Transverse colon (tissue), 4 donors: ENCODE data around the gene FBXO3. TPM values are rescaled to one million over a fixed set of nuclear protein-coding genes. Genes with fewer than 3 reads are reported as not detected.
A peak's percentile ranks its signal among the peaks of the same experiment; 100 is the strongest.
"Not testable (repeated sequence)": the region's sequence is repeated elsewhere in the genome, so short reads cannot be mapped to it uniquely, and the experiment has no call there.

Experiments used
- DNase-seq: peaks from one replicate; pipeline ENCODE4 v3.0.0-alpha.2; 2019
- H3K27ac ChIP-seq, 4 donors: fragments of 200-600 bp; sonication (generic); 2 replicates each; pipeline ENCODE4 v1.5.1; 2016 to 2018; ENCODE audit warnings: inconsistent platforms in 4 of 4
- H3K27me3 ChIP-seq: fragments of 200-600 bp; sonication (generic); 2 replicates; pipeline ENCODE4 v1.5.1; 2017; ENCODE audit warnings: inconsistent platforms
- H3K36me3 ChIP-seq, 4 donors: fragments of 200-600 bp; sonication (generic); 2 replicates each; pipeline ENCODE4 v1.5.1; 2017 to 2019; ENCODE audit warnings: inconsistent platforms in 4 of 4
- H3K4me1 ChIP-seq, 4 donors: fragments of 200-600 bp; sonication (generic); 2 replicates each; pipeline ENCODE4 v1.5.1; 2017 to 2020; ENCODE audit warnings: inconsistent platforms in 4 of 4
- H3K4me3 ChIP-seq, 4 donors: fragments of 200-600 bp; sonication (generic); 1 replicate in 1 of 4; 2 replicates in 3 of 4; pipeline versions ENCODE4 v1.5.1 to v1.6.1; 2017 to 2019; ENCODE audit warnings: inconsistent platforms in 4 of 4
- H3K9me3 ChIP-seq, 2 donors: fragments of 200-600 bp; sonication (generic); 2 replicates each; pipeline ENCODE4 v1.5.1; 2017 to 2019; ENCODE audit warnings: inconsistent platforms in 2 of 2
- CTCF ChIP-seq, 5 experiments: fragments of 200-600 bp in 3 of 5; fragments of 450-650 bp in 2 of 5; sonication (generic) in 3 of 5; IDR thresholded peaks; 1 replicate in 2 of 5; 2 replicates in 3 of 5; pipeline ENCODE4 v1.5.1; 2016 to 2017; ENCODE audit warnings: antibody characterized with exemption in 5 of 5, inconsistent platforms in 3 of 5, mild to moderate bottlenecking in 2 of 5, moderate library complexity in 1 of 5
- EP300 ChIP-seq: sonication (generic); formaldehyde crosslinking; IDR thresholded peaks from one replicate; pipeline ENCODE4 v1.6.1; 2017; ENCODE audit warnings: antibody characterized with exemption, low read depth
- POLR2A ChIP-seq: fragments of 450-650 bp; IDR thresholded peaks from one replicate; pipeline ENCODE4 v1.6.1; 2016; ENCODE audit warnings: antibody characterized with exemption, mild to moderate bottlenecking, moderate library complexity
- POLR2AphosphoS5 ChIP-seq, 3 donors: sonication (generic); formaldehyde crosslinking; IDR thresholded peaks; one replicate each; pipeline ENCODE4 v1.6.1; 2016; ENCODE audit warnings: antibody characterized with exemption in 3 of 3
- WGBS, 2 donors: methylation state at CpG; one replicate each; pipeline ENCODE4 v1.1.5; 2018; ENCODE audit warnings: low coverage in 1 of 2; 5-methylcytosine and 5-hydroxymethylcytosine counted together
- in situ Hi-C, 4 donors: fragments of 200-750 bp; cut with MboI; loops; one replicate each; pipeline versions ENCODE4 v1.15.0 to v1.15.1; 2017; ENCODE audit warnings: low sequenced_read_pairs in 3 of 4, low pct_ligation_motif_present in 1 of 4, low pct_unique_long_range_greater_than_20kb in 1 of 4
- intact Hi-C: fragments of 100-400 bp; cut with DNase I; formaldehyde crosslinking; loops from one replicate; pipeline ENCODE4 v1.15.1; 2023; ENCODE audit warnings: low total_unique reads
- total RNA-seq, 4 donors: library from RNA; depleted of rRNA; stranded (reverse); fragments of >200 nt; gene quantifications; one replicate each; pipeline ENCODE4 v1.1.0, GENCODE V29; 2016

The FBXO3 gene, protein sequence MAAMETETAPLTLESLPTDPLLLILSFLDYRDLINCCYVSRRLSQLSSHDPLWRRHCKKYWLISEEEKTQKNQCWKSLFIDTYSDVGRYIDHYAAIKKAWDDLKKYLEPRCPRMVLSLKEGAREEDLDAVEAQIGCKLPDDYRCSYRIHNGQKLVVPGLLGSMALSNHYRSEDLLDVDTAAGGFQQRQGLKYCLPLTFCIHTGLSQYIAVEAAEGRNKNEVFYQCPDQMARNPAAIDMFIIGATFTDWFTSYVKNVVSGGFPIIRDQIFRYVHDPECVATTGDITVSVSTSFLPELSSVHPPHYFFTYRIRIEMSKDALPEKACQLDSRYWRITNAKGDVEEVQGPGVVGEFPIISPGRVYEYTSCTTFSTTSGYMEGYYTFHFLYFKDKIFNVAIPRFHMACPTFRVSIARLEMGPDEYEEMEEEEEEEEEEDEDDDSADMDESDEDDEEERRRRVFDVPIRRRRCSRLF
- 10 to 100 TPM in 3 of 4 donors, 1 to 10 TPM in 1; 9.0 to 48.5 (median 30.7) TPM for total RNA-seq

GRCh38 chr11:33773987-33774735 is at the start of gene FBXO3:
FBXO3 (minus strand) TSS chr11:33774520; CDS start chr11:33774497, 23 bp downstream.
- Histone ChIP-seq H3K27ac (peak within 1 kb of the TSS; percentile 83 to 88 (median 84)), H3K4me1 (peaks cover 14 to 34% (median 28%) of the 10 kb centered on the region in 4 donors), H3K36me3 (peaks cover 0 to 10% (median 0%) of the 10 kb centered on the region in 4 donors), H3K4me3 (peak within 1 kb of the TSS; percentile 80 to 96 (median 90)), H3K9me3 (no peaks in the 10 kb centered on the region), H3K27me3 (peaks cover 17% of the 10 kb centered on the region)
- 1% methylated on average over 43 of the region's 64 CpGs; no CpG with 5 or more reads in 1 of the 2 donors for WGBS, 2 donors
- TF ChIP-seq POLR2AphosphoS5 (IDR thresholded peaks at IDR 0.05) (peak; percentile 70 to 80 (median 70)), EP300 (no peak), CTCF (IDR thresholded peaks at IDR 0.05) (no peak), POLR2A (peak; percentile 50)
- intact Hi-C loops (loop anchor here (2.0 kb wide), 1 partner anchor 77 kb away; no protein-coding TSS in a partner anchor), in situ Hi-C loops (no loop called here)
- peak; percentile 91 for DNase-seq

DNA sequence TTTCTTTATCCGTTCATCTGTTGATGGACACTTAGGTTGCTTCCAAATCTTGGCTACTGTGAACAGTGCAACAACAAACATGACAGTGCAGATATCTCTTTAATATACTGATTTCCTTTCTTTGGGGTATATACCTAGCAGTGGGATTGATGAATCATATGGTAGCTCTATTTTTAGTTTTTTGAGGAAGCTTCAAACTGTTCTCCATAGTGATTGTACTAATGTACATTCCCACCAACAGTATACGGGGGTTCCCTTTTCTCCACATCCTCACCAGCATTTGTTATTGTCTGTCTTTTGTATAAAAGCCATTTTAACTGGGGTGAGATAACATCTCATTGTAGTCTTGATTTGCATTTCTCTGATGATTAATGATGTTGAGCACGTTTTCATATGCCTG is 48.7 kb upstream of the FBXO3 start:
- peaks cover 73% of the 10 kb centered on the region for H3K27me3 ChIP-seq
- H3K4me1 ChIP-seq, H3K36me3 ChIP-seq, DNase-seq, H3K4me3 ChIP-seq, H3K9me3 ChIP-seq, intact Hi-C loops, H3K27ac ChIP-seq: not testable (repeated sequence)
- in situ Hi-C loops = loop anchor here in 2 of 4 donors (10.0 to 25.0 kb wide), 2 partner anchors 458 to 664 kb away; no protein-coding TSS in a partner anchor
- WGBS, 2 donors = 53 to 66% methylated on average over 3 of the region's 3 CpGs

- Histone ChIP-seq H3K27me3 (peaks cover 42% of the 10 kb centered on the region), H3K4me3 (no peak overlapping the region), H3K4me1 (no peaks in the 10 kb centered on the region), H3K27ac (no peak overlapping the region), H3K9me3 (no peaks in the 10 kb centered on the region), H3K36me3 (no peaks in the 10 kb centered on the region)
- TF ChIP-seq POLR2A = no peak
- TF ChIP-seq EP300 = no peak
- no peak for TF ChIP-seq POLR2AphosphoS5 (IDR thresholded peaks at IDR 0.05)
- no peak for TF ChIP-seq CTCF (IDR thresholded peaks at IDR 0.05)
- 58 to 80% methylated on average over 8 to 16 of the region's 16 CpGs for WGBS, 2 donors
- DNase-seq = no peak
- intact Hi-C loops (no loop called here), in situ Hi-C loops (loop anchor here in 2 of 4 donors (10.0 to 25.0 kb wide), 2 partner anchors 455 to 668 kb away; no protein-coding TSS in a partner anchor)
These were observed 45.1 kb upstream of the FBXO3 start for GRCh38 chr11:33819278-33820035.

DNA sequence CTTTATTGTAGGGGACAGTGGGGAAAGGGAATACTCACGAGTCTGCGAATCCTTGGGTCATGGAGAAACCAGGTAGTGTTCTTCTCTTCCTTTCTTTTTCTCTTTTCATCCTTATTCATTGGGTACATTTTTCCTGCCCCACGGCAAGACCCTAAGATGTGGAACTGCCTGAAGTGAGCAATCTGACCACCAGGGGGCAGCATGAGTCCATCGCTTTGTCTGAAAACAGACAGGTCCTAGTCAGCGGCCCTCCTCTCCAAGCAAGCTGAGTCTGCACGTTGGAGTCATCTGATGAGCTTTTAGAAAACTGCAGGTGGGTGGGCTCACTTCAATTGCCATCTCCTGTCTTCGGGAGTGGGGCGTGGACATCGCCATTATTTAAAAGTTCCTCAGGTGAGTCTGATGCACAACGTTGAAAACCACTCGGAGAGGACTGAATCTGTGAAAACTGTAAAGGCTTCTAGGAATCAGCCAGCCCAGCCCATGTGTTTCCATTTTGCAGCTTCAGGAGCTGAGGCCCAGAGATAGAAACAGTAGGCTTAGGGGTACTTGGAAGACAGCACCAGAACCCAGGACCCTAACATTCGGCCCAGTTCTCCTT is 34.0 kb upstream of the FBXO3 start:
- H3K9me3 ChIP-seq = no peaks in the 10 kb centered on the region
- WGBS, 2 donors = 7 to 32% methylated on average over 3 to 12 of the region's 12 CpGs
- no peak overlapping the region for H3K4me3 ChIP-seq
- intact Hi-C loops (no loop called here), in situ Hi-C loops (loop anchor here in 1 of 4 donors (25.0 kb wide), 1 partner anchor 679 kb away; no protein-coding TSS in a partner anchor)
- peak; percentile 81 for DNase-seq
- no peak overlapping the region for H3K27ac ChIP-seq
- no peaks in the 10 kb centered on the region for H3K4me1 ChIP-seq
- peaks cover 19% of the 10 kb centered on the region for H3K27me3 ChIP-seq
- no peaks in the 10 kb centered on the region for H3K36me3 ChIP-seq
- TF ChIP-seq POLR2AphosphoS5 (IDR thresholded peaks at IDR 0.05) (no peak), POLR2A (no peak), CTCF (IDR thresholded peaks at IDR 0.05) (peak; percentile 86 to 94 (median 90))
